GM12873 (cell line): ENCODE measurements around the gene GXYLT2.

Experiments used
- TF ChIP-seq, protein P1 (sequence below): IDR thresholded peaks from 2 replicates; pipeline ENCODE4 v1.5.1; 2012; ENCODE audit warnings: low read depth, mild to moderate bottlenecking, moderate library complexity, low read length, control low read depth; ENCODE audit not compliant: insufficient read depth; ENCODE audit errors: missing control alignments

GXYLT2 gene

DNA sequence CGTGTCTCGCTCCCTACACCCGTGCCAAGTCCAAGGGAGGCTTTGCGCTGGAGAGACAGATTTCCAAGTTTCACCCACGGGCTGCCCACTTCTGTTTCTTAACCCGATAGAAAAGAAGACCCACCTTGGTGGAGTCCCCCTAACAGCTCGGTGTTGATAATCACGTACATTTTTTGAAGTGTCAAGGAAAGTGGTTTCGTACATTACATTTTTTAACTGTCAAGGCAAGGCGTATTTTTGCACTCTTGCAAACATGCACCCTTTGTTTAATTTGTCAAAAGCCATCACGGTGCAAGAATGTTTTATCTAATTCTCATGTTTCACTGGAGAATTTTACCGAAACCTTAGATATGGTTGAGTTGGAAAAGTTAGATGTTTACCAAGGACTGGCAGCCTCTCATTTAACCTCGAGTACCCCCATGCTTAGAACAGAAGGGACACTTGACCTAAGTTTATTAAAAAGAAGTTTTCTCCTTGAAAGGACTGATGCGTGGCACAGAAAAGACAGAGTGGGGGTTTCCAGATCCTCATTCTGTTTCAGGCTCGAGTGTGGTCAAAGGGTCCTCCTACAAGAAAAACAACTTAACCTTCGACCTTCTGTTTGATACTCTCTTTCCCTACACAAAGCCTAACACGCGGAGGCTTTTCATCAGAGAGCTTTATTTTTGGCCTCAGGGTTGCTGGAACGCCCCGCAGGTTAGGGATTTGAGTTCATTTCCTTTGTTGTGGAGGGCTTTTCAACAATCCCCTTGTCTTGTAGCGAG lies 882 bp downstream of the GXYLT2 start:
- TF ChIP-seq, protein P1, sequence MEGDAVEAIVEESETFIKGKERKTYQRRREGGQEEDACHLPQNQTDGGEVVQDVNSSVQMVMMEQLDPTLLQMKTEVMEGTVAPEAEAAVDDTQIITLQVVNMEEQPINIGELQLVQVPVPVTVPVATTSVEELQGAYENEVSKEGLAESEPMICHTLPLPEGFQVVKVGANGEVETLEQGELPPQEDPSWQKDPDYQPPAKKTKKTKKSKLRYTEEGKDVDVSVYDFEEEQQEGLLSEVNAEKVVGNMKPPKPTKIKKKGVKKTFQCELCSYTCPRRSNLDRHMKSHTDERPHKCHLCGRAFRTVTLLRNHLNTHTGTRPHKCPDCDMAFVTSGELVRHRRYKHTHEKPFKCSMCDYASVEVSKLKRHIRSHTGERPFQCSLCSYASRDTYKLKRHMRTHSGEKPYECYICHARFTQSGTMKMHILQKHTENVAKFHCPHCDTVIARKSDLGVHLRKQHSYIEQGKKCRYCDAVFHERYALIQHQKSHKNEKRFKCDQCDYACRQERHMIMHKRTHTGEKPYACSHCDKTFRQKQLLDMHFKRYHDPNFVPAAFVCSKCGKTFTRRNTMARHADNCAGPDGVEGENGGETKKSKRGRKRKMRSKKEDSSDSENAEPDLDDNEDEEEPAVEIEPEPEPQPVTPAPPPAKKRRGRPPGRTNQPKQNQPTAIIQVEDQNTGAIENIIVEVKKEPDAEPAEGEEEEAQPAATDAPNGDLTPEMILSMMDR: no peak

DNA sequence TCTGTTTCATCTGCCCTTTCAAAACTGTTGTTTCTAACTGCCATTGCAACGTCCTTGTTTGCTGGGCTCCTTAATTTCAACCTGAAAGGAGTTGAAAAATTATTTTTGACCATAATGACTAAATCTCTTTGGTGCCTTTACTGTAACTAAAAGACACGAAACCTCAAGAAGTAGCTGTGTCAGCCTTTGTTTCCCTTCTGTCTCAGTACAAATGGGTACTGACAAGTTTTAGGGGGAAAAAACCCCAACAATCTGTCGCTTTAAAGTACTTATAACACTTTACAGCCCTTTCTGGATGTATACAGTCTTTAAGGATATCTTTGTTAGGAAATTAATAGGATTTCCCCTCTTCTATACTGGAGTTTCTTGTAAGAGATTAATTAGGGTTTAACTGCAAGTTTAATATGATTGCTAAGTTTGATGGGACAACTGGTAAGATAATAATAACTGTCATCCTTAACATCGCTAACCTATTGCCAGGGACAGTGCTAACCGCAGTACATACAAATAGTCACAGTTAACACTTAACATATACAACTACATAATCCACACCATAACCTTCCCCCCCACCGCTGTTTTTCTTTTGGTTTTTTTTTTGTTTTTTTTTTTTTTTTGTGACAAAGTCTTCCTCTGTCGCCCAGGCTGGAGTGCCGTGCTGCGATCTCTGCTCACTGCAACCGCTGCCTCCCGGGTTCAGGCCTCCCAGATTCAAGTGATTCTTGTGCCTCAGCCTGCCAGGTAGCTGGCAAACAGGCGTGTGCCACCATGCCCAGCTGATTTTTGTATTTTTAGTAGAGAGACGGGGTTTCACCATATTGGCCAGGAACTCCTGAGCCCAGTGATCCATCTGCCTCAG lies 1.7 kb downstream of the GXYLT2 start:
- TF ChIP-seq, protein P1: no peak

DNA sequence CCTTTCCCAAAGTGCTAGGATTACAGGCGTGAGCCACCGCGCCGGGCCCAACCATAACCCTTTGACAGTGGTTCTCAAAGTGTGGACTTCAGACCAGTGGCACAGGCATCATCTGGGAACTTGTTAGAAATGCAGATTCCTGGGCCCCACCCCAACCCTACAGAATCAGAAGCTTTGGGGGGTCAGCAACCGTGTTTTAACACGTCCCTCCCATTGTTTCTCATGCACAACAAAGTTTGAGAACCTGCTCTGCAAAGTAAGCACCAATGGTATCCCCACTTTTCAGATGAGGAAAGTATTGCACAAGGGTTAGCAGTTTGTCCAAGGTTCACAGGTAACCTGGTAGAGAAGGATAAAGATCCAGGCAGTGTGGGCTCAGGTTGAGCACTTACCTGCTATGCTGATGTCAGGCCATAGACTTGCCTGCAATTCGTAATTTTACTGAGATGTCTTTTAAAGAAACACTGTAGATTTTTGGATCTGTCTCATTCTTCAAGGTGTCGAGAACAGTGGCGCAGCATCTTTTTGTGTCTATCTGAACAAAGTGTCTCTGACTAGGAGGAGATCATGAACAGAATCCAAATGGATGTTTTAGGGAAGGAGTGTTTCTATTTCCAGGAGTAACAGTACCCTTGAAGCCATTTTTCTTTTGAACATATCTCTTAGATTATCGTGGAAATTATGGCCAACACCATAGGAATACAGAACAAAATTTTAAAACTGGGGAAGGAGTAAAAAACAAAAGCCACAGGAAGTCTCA lies 2.5 kb downstream of the GXYLT2 start:
- TF ChIP-seq, protein P1: no peak

DNA sequence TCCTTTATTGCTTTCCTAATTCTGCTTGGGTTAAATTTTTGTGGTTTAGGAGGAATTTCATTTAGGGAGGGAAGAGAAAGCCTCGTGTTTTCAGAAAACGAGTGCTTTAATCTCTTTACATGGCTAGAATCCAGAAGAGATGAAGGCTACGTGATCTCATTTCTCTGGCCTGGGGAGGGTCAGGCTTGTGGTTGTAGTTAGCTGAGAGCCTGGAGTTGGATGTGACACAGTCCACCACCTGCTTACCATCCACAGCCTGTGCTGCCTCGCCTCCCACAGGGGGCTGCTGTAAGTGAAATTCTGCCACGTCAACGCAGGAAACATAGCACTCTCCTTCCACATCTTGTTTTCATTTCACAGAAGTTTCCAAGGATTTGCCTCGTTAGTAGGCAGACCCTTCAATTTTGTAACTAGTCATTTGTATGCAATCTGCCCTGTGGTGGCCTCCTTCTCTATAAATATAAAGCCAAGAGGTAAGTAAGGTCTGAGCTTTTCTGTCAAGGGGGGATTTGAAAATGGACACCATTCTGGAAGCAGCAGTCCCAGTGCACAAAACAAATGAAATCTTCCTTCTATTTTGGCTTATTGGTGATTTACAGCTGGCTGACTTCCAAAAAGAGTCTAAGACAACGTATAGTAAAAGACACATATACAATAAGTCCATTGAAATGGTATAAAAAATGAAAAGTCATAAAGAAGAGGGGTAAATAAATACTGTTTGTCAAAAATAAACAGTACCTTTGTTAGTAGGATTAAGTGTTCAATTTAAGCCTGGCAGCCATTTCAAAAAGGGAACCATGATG lies 3.4 kb downstream of the GXYLT2 start:
- TF ChIP-seq, protein P1: no peak

DNA sequence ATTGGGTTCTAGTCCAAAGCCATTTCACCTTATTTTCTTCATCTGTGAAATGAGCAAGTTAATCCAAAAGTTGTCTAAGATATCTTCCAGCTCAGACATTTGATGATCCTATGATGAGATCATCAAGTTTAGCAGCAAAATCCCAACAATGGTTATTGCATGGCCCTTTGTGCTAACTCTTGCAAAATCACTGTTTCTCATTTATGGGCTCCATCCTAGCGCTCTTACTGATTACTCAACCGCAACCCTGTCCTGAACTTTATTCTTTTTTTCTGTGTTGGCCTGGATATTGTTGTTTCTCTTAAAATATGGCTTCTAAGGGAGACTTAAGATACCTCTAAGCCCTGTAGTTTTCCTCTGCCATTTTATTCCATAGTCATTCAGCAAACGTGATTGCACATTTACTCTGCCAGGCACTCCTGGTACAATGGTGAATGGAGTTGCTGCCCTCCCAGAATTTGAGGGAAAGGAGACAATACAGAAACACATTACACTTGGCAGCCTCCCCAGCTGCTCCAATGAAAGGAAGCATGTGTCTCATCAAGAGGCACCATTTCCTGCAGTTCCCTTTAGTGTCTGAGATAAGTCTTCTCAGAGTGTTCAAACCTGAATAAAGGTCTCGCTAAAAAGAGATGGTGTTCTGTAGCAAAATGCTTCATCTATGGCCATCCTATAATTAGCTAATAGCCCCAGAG lies 4.4 kb downstream of the GXYLT2 start:
- TF ChIP-seq, protein P1: no peak

DNA sequence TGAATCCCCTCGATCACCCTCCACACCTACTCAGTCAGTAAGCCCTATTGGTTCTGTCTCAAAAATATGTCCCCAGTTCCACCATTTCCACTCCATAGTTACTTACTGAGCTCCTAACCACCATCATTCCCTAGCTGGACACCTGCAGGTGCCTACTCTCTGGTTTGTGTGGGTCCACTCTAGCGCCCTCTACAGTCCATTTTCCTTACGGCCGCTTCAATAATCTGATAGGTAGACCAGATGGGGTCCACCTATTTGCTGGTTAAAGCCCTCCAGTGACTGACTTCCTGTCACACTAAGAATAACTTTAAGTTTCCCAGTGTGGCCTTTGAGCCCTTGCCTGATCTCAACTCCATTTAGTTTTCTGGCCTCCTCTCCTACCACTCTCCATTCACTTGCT lies 5.0 kb downstream of the GXYLT2 start:
- TF ChIP-seq, protein P1: peak; percentile 57
